ENCODE data around the gene CRYBB2.
"Not testable (repeated sequence)": the region's sequence is repeated elsewhere in the genome, so short reads cannot be mapped to it uniquely, and the experiment has no call there.

The CRYBB2 gene

DNA sequence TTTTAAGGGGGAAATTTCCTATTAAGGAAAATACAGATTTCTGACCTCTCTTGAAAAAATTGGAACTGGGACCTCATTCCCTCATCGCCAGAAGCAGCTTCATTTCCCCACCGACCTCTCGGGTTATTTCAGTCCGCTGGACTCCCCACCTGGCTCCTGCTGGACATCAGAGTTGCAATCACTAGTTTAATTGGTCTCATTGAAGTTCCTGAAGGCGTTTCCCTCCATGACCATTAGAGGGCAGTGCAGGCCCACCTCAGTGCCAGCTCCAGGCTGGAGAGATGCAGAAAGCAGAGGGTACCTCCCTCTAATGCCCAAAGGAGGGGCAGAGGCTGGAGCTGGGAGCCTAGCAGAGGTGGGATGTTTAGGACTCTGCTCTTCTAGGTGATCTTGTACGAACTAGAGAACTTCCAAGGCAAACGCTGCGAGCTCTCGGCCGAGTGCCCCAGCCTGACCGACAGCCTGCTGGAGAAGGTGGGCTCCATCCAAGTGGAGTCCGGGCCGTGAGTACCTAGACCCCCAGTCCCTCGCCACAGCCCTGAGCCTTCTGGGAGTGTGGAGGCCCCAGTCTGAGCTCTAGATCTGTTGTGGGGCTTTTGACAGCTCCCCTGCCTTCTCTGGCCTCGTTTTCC is 17.0 kb upstream of the CRYBB2 start:
- TF ChIP-seq MYC (IDR thresholded peaks at IDR 0.05; ENCODE audit: low read depth, low read length) (no peak), POLR2A (IDR thresholded peaks at IDR 0.05; ENCODE audit: extremely low read depth, insufficient read length) (no peak)
- TF ChIP-seq, protein P1, sequence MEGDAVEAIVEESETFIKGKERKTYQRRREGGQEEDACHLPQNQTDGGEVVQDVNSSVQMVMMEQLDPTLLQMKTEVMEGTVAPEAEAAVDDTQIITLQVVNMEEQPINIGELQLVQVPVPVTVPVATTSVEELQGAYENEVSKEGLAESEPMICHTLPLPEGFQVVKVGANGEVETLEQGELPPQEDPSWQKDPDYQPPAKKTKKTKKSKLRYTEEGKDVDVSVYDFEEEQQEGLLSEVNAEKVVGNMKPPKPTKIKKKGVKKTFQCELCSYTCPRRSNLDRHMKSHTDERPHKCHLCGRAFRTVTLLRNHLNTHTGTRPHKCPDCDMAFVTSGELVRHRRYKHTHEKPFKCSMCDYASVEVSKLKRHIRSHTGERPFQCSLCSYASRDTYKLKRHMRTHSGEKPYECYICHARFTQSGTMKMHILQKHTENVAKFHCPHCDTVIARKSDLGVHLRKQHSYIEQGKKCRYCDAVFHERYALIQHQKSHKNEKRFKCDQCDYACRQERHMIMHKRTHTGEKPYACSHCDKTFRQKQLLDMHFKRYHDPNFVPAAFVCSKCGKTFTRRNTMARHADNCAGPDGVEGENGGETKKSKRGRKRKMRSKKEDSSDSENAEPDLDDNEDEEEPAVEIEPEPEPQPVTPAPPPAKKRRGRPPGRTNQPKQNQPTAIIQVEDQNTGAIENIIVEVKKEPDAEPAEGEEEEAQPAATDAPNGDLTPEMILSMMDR (IDR thresholded peaks at IDR 0.05; ENCODE audit: low read depth, low read length): peak; percentile 86
- TF ChIP-seq, protein P2, sequence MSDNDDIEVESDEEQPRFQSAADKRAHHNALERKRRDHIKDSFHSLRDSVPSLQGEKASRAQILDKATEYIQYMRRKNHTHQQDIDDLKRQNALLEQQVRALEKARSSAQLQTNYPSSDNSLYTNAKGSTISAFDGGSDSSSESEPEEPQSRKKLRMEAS (IDR thresholded peaks at IDR 0.05; ENCODE audit: low read depth, low read length): no peak
- no peak overlapping the region for H3K4me3 ChIP-seq (ENCODE audit: low read depth, low read length)

DNA sequence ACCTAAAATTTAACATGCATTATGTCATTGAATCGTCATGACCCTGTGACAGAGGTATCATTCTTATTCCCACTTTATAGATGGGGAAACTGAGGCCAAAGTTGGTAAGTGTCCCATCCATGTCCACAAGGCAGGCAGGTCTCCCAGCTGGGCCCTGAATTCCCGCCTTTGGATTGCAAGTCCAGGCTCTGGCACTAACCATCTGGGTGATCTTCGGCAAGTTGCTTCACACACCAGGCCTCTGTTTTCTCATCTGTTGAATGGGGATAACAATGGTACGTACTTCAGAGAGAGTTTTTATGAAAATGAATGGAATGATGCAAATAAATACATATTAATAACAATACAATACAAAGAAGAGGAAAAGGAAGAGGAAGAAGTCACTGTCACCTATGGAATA is 16.4 kb upstream of the CRYBB2 start:
- H3K4me3 ChIP-seq (ENCODE audit: low read depth, low read length): no peak overlapping the region
- TF ChIP-seq, protein P1 (IDR thresholded peaks at IDR 0.05; ENCODE audit: low read depth, low read length): no peak
- TF ChIP-seq, protein P2 (IDR thresholded peaks at IDR 0.05; ENCODE audit: low read depth, low read length): no peak
- TF ChIP-seq MYC (IDR thresholded peaks at IDR 0.05; ENCODE audit: low read depth, low read length) (no peak), POLR2A (IDR thresholded peaks at IDR 0.05; ENCODE audit: extremely low read depth, insufficient read length) (no peak)
- DNase-seq (ENCODE audit: low read depth): no peak

More for the DNA sequence above, 17.0 kb upstream of the CRYBB2 start:
- DNase-seq (ENCODE audit: low read depth): peak; percentile 62

DNA sequence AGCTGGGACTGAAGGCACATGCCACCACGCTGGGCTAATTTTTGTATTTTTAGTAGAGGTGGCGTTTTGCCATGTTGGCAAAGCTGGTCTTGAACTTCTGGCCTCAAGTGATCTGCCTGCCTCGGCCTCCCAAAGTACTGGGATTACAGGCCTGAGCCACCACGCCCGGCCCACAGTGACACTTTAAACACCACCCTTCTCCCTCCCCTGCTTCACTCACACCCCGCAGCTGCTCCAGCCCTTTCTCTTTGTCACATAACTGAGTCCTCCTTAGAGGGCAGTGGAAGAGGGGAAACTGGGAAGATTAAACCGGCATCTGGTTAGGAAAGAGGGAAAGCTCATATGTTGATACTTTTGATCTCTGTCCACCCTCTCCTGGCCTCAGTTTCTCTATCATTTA is 14.9 kb upstream of the CRYBB2 start:
- not testable (repeated sequence) for H3K4me3 ChIP-seq (ENCODE audit: low read depth, low read length); DNase-seq (ENCODE audit: low read depth)

DNA sequence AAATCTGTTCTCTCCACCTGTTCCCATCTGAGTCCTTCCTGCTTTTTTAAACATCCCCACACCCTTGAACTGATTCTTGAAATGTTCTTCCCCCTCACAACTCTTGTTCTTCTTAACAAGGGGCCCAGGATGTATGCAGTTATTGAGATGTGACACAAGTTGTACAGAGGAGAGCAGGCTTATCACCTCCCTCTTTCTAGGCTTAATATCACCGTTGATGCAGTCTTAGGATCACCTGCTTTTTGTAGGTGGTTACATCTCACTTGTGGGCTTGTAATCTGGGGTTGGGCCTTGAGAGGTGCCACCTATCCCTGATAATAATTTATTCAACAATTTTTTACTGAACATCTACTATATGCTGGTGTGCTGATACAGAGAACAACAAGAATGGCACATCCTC is 13.6 kb upstream of the CRYBB2 start:
- TF ChIP-seq MYC (IDR thresholded peaks at IDR 0.05; ENCODE audit: low read depth, low read length) (no peak), POLR2A (IDR thresholded peaks at IDR 0.05; ENCODE audit: extremely low read depth, insufficient read length) (no peak)
- TF ChIP-seq, protein P2 (IDR thresholded peaks at IDR 0.05; ENCODE audit: low read depth, low read length): no peak
- TF ChIP-seq, protein P1 (IDR thresholded peaks at IDR 0.05; ENCODE audit: low read depth, low read length): no peak
- no peak for DNase-seq (ENCODE audit: low read depth)
- no peak overlapping the region for H3K4me3 ChIP-seq (ENCODE audit: low read depth, low read length)

DNA sequence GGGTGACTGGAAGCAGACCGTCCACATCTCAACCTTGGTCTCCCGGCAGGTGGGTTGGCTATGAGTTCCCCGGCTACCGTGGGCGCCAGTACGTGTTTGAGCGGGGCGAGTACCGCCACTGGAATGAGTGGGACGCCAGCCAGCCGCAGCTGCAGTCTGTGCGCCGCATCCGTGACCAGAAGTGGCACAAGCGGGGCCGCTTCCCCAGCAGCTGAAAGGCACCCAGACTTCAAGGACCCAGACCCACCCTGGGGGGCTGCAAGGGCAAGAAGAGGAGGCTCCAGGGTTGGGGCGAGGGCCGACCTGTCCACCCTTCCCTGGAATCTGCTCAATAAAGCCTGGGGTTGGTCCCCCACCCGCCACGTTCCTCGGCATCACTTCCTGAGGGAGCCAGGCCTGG is 12.4 kb upstream of the CRYBB2 start:
- H3K4me3 ChIP-seq (ENCODE audit: low read depth, low read length): no peak overlapping the region
- TF ChIP-seq, protein P1 (IDR thresholded peaks at IDR 0.05; ENCODE audit: low read depth, low read length): no peak
- TF ChIP-seq MYC (IDR thresholded peaks at IDR 0.05; ENCODE audit: low read depth, low read length) (no peak), POLR2A (IDR thresholded peaks at IDR 0.05; ENCODE audit: extremely low read depth, insufficient read length) (no peak)
- TF ChIP-seq, protein P2 (IDR thresholded peaks at IDR 0.05; ENCODE audit: low read depth, low read length): no peak
- no peak for DNase-seq (ENCODE audit: low read depth)

DNA sequence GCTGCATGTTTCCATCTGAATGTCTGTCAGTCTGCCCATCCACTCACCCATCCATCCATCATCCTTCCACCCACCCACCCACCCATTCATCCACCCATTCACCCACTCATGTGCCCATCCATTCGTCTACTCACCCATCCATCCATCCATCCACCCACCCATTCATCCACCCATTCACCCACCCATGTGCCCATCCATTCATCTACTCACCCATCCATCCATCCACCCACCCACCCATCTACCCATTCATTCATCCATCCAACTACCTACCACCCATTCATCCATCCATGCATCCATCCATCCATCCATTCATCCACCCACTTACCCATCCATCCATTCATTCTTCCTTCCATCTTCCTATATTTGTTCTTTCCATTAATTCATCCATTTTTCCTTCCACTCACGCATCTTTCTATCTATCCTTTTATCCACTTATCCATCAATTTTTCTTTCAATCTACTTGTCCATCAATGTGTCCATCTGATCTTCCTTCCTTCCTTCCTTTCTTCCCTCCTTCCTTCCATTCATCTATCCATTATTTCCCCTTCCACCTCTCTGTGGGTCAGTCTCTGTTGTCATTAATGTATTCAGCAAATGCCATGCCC is 11.8 kb upstream of the CRYBB2 start:
- no peak for DNase-seq (ENCODE audit: low read depth)
- H3K4me3 ChIP-seq (ENCODE audit: low read depth, low read length): no peak overlapping the region
- TF ChIP-seq, protein P1 (IDR thresholded peaks at IDR 0.05; ENCODE audit: low read depth, low read length): no peak
- TF ChIP-seq POLR2A (IDR thresholded peaks at IDR 0.05; ENCODE audit: extremely low read depth, insufficient read length): no peak
- TF ChIP-seq MYC (IDR thresholded peaks at IDR 0.05; ENCODE audit: low read depth, low read length): no peak
- TF ChIP-seq, protein P2 (IDR thresholded peaks at IDR 0.05; ENCODE audit: low read depth, low read length): no peak
